NT2/D1 (cell line): ENCODE results near the gene OSR1.

Source experiments
- DNase-seq: peaks from one replicate; pipeline ENCODE4 v3.0.0-alpha.2; 2011; ENCODE audit warnings: low read depth, low spot score
- H3K27me3 ChIP-seq: 2 replicates; pipeline ENCODE4 v1.6.0; 2011; ENCODE audit warnings: mild to moderate bottlenecking; ENCODE audit not compliant: insufficient read length, insufficient read depth
- H3K36me3 ChIP-seq: 2 replicates; pipeline ENCODE4 v1.6.1; 2011; ENCODE audit warnings: mild to moderate bottlenecking, low read length, mixed read lengths; ENCODE audit not compliant: insufficient read depth, insufficient read length
- H3K4me1 ChIP-seq: 2 replicates; pipeline ENCODE4 v1.5.1; 2011; ENCODE audit not compliant: insufficient read depth, insufficient read length
- H3K4me3 ChIP-seq: 2 replicates; pipeline ENCODE4 v1.5.1; 2011; ENCODE audit warnings: low read depth; ENCODE audit not compliant: insufficient read length
- H3K9ac ChIP-seq: 2 replicates; pipeline ENCODE4 v1.6.0; 2011; ENCODE audit warnings: low read depth; ENCODE audit not compliant: insufficient read length
- H3K9me3 ChIP-seq: 2 replicates; pipeline ENCODE4 v1.5.1; 2011; ENCODE audit warnings: mild to moderate bottlenecking, low read length; ENCODE audit not compliant: insufficient read depth
- SUZ12 ChIP-seq: IDR thresholded peaks from 2 replicates; pipeline ENCODE4 v1.6.1; 2011; ENCODE audit not compliant: insufficient read length, insufficient read depth; ENCODE audit errors: extremely low read depth
- YY1 ChIP-seq: IDR thresholded peaks from 2 replicates; pipeline ENCODE4 v1.6.1; 2011; ENCODE audit not compliant: insufficient read length, insufficient read depth
- ZNF274 ChIP-seq: IDR thresholded peaks from 2 replicates; pipeline ENCODE4 v1.6.1; 2011; ENCODE audit warnings: mild to moderate bottlenecking, low read depth, low read length

OSR1 gene

DNA sequence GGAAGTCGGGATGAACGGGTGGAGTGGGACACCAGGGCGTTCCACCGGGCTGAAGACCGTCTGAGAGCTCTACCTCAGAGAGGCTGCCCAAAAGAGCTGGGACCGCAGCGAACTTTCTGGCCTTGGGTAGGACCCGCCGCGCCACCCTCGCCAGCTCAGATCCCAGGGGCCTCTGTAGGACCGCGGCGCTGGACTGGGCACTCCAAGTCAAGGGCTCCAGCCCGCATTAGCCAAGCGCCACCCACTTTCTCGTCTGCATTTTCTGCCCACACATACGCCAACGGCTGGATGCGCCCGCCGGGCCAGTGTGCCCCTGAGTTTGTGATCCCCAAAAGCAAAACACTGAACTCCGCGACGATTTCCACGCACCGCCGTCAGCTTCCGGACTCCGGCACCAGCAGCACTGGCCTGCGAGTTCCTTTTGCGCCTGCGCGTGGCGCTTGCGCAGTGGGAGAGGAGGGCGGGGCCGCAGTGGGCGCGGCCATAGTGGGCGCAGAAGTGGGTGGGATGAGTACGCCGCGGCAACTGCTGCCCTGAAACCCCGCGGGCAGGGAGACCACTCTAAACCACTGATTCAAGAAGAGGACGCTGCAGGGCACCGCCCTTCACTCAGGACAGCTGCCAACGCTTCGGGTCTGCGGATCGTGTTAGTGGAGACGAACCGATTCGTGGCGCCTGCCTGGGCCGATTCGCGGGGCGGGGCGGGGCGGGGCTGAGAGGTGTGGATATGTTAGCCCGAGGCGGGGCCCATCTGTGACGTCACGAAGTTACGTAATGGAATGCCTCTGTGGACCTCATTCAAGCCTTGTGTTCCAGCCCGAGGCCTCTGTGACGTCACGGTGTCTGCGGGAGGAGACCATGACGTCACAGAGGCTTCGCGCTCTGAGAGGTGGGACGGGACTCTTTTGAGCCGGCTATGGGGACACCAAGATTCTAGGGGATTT, 10.5 kb downstream of the OSR1 start:
- peak; percentile 71 for DNase-seq
- TF ChIP-seq ZNF274, result no peak
- no peak for TF ChIP-seq YY1
- TF ChIP-seq SUZ12, result no peak
- H3K9me3 ChIP-seq, result no peaks in the 10 kb centered on the region
- peak overlapping the region; percentile 79 for H3K4me3 ChIP-seq
- H3K4me1 ChIP-seq, result no peaks in the 10 kb centered on the region
- H3K9ac ChIP-seq, result peak overlapping the region; percentile 97
- H3K36me3 ChIP-seq, result peaks cover 3% of the 10 kb centered on the region
- H3K27me3 ChIP-seq, result peaks cover 47% of the 10 kb centered on the region

DNA sequence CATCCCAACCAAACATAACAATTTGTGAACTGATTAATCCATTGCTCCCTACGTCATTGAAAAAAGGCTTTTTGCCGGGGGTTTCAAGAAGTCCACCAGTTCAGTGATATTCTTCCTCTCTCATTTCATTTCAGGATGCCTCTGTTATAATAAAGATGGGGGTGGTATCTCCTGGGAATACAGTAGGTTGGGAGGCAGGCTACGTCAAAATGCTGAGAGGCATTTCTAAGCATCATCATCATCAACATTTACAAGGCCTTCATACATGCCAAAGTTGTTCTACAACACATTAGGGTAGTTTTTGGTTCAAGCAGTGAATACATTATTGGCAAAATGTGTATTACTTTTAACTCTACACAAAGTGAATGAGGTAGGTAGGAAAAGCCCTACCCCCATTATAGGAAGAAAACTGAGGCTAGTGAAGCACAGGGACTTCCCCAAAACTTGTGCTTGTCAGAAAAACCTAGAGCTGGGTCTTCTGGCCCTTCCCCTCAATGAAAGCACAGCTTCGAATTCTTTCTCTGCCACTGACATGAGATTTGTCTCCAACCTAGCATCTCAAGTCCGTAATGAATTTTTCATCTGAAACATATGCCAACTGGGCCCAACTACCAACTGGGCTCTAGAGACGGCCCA, 11.3 kb downstream of the OSR1 start:
- Histone ChIP-seq H3K27me3 (peaks cover 39% of the 10 kb centered on the region), H3K9me3 (no peaks in the 10 kb centered on the region), H3K4me3 (peak overlapping the region; percentile 79), H3K9ac (peak overlapping the region; percentile 97), H3K4me1 (no peaks in the 10 kb centered on the region), H3K36me3 (peaks cover 3% of the 10 kb centered on the region)
- DNase-seq, result no peak
- TF ChIP-seq SUZ12 (no peak), ZNF274 (no peak), YY1 (no peak)

DNA sequence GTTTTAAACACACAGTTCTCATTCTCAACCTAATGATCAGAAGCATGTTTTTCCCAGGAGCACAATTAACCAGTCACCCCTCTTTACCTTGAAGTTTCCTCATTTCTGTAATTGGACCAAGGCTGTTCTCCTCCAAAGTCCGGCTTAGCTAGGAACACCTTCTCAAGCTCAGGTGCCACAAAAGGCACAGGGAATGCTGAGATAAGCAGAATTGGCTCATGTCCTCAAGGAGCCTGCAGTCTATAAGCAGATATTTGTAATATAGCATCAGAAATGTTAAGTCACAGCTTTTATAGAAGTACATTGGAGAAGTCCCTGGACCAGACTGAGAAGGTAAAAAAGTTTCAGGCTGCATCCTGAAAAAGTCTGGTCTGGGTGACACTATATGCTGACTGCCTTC, 20.7 kb downstream of the OSR1 start:
- no peak for DNase-seq
- no peak for TF ChIP-seq YY1
- no peak for TF ChIP-seq ZNF274
- no peak for TF ChIP-seq SUZ12
- Histone ChIP-seq H3K9me3 (peaks cover 9% of the 10 kb centered on the region; the same call in 1 of the 2 replicates), H3K4me3 (no peak overlapping the region), H3K9ac (no peak overlapping the region), H3K36me3 (no peaks in the 10 kb centered on the region), H3K4me1 (no peaks in the 10 kb centered on the region), H3K27me3 (no peaks in the 10 kb centered on the region)

DNA sequence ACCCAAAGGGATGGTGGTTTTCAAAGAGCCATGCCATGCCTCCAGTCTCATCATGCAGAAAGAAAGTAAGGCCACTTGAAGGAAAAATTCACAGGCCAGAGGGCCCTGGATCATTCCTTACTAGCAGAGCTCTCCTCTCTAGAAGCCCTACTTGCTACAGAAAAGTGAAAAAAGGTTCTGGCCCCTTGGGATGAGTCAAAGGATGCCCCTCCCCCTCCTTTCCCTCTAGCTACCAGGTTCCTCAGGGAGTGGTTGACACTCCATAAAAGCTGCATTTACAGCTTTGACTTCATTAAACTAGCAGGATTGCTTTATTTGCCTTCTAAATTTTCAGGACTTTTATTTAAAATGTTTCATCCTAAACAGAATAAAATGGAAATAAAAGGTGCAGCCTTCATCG, 21.2 kb downstream of the OSR1 start:
- Histone ChIP-seq H3K36me3 (no peaks in the 10 kb centered on the region), H3K27me3 (no peaks in the 10 kb centered on the region), H3K9ac (no peak overlapping the region), H3K4me3 (no peak overlapping the region), H3K9me3 (peaks cover 9% of the 10 kb centered on the region; the same call in 1 of the 2 replicates), H3K4me1 (no peaks in the 10 kb centered on the region)
- TF ChIP-seq YY1, result no peak
- no peak for TF ChIP-seq SUZ12
- TF ChIP-seq ZNF274, result no peak
- no peak for DNase-seq

DNA sequence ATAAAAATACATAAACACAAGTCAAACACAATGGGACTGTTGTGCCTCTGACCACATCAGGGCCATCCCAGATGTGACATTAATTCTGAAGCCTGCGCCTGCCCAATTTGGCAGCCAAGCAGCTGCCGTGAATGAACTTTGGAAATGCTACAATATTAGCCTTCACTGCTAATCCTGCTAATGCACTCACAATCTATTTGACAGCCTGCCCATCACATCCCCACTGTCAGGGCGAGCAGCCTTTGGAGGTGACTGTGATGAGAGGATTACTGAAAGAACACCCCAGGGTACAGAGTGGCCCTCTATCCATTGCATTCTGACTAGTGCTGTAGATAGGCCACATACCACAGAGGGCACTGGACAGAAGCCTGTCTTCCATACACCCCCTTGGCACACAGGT, 21.6 kb downstream of the OSR1 start:
- no peaks in the 10 kb centered on the region for H3K4me1 ChIP-seq
- H3K9ac ChIP-seq, result no peak overlapping the region
- peaks cover 9% of the 10 kb centered on the region; the same call in 1 of the 2 replicates for H3K9me3 ChIP-seq
- no peaks in the 10 kb centered on the region for H3K36me3 ChIP-seq
- H3K27me3 ChIP-seq, result no peaks in the 10 kb centered on the region
- TF ChIP-seq YY1, result no peak
- no peak for TF ChIP-seq ZNF274
- TF ChIP-seq SUZ12, result no peak
- H3K4me3 ChIP-seq, result no peak overlapping the region
- no peak for DNase-seq

DNA sequence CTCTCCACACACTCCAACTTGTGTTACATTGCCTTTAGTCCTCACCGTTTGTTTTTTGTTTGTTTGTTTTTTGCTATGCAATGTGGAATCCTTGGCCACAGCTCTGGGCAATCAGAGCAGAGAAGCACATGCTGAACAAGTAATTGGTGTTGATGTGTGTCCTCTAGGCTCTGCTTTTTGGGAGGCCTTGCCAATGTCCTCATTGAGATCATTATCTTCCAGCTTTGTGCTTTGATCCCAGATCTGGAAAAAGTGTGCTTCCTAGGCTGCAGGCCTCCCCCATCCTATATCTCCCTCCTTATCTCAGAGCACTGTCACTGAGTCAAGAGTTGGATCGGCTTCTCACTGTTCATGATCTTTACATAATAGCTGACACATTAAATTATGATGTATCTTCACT, 25.9 kb downstream of the OSR1 start:
- TF ChIP-seq SUZ12 (no peak), YY1 (no peak), ZNF274 (no peak)
- Histone ChIP-seq H3K4me3 (no peak overlapping the region), H3K9me3 (no peaks in the 10 kb centered on the region), H3K9ac (no peak overlapping the region), H3K27me3 (no peaks in the 10 kb centered on the region), H3K36me3 (no peaks in the 10 kb centered on the region), H3K4me1 (no peaks in the 10 kb centered on the region)
- no peak for DNase-seq

DNA sequence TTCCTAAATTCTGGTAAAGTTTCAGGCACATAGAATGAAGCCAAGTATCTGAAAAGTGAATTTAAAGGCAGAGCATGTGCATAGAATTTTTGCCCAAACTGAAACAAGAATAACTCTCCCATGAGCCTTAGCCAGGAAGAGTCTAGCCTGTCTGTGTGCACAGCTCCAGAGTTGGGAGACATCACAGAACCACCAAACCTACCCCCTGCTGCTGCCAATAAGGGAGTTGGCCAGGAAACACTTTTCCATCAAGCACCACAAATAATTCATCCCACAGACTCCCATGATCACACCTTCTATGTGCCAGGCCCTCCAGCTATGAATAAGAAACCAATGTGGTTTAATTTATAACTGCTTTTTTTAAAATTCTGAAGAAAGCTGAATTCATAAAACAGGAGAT, 27.0 kb downstream of the OSR1 start:
- Histone ChIP-seq H3K4me3 (no peak overlapping the region), H3K9me3 (no peaks in the 10 kb centered on the region), H3K27me3 (no peaks in the 10 kb centered on the region), H3K4me1 (no peaks in the 10 kb centered on the region), H3K36me3 (no peaks in the 10 kb centered on the region), H3K9ac (no peak overlapping the region)
- TF ChIP-seq ZNF274 (no peak), YY1 (no peak), SUZ12 (no peak)
- no peak for DNase-seq
